Endothelial cell of umbilical vein (primary cell): ENCODE results near the gene SYDE2.

Source experiments
- EZH2 ChIP-seq: IDR thresholded peaks from 2 replicates; pipeline ENCODE4 v1.6.1; 2012; ENCODE audit warnings: borderline replicate concordance, low read depth, mild to moderate bottlenecking, moderate library complexity, low read length, inconsistent platforms; ENCODE audit not compliant: severe bottlenecking
- FOS ChIP-seq: IDR thresholded peaks from 2 replicates; pipeline ENCODE4 v1.6.1; 2011; ENCODE audit warnings: mild to moderate bottlenecking, low read length, moderate library complexity, borderline replicate concordance; ENCODE audit not compliant: insufficient read depth
- GATA2 ChIP-seq: IDR thresholded peaks from 2 replicates; pipeline ENCODE4 v1.7.0; 2011; ENCODE audit warnings: low read depth, mild to moderate bottlenecking, moderate library complexity, mixed read lengths, low read length; ENCODE audit not compliant: insufficient read length, insufficient read depth
- JUN ChIP-seq: IDR thresholded peaks from 2 replicates; pipeline ENCODE4 v1.6.1; 2011; ENCODE audit warnings: borderline replicate concordance, low read depth; ENCODE audit not compliant: insufficient read length, insufficient read depth
- MYC ChIP-seq: IDR thresholded peaks from one replicate; pipeline ENCODE4 v1.6.1; 2011; ENCODE audit warnings: mild to moderate bottlenecking, low read depth, low read length
- POLR2A ChIP-seq: IDR thresholded peaks from 2 replicates; pipeline ENCODE4 v1.6.1; 2012; ENCODE audit warnings: low read depth, mild to moderate bottlenecking, control low read depth, low read length
- POLR2AphosphoS5 ChIP-seq: IDR thresholded peaks from 2 replicates; pipeline ENCODE4 v1.6.1; 2012; ENCODE audit warnings: low read depth, mild to moderate bottlenecking, control low read depth, low read length, moderate library complexity; ENCODE audit not compliant: insufficient read depth
- TF ChIP-seq, protein P1 (sequence below), 2 donors: IDR thresholded peaks; 1 replicate in 1 of 2; 2 replicates in 1 of 2; pipeline ENCODE4 v1.5.1; 2011; ENCODE audit warnings: low read length in 2 of 2, mild to moderate bottlenecking in 2 of 2, moderate library complexity in 2 of 2, control low read depth in 1 of 2, inconsistent platforms in 1 of 2, low read depth in 1 of 2; ENCODE audit not compliant: insufficient read depth in 1 of 2; ENCODE audit errors: extremely low read depth in 1 of 2
- TF ChIP-seq, protein P2 (sequence below): IDR thresholded peaks from 2 replicates; pipeline ENCODE4 v1.6.1; 2011; ENCODE audit not compliant: insufficient read depth, insufficient read length

DNA sequence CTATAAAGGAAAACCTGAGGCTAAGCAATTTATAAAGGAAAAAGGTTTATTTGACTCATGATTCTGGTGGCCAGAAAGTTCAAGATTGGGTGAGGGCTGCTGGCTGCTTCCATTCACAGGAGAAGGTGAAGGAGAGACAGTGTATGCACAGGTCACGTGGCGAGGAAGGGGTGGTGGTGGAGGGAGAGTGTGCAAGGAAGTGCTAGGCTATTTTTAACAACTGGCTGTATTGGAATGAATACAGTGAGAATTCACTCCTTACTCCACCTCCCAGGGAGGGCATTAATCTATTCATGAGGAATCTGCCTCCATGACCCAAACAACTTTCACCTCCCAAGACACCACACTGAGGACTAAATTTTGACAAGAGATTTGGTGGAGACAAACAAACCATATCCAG lies 51.0 kb downstream of the SYDE2 start:
- TF ChIP-seq JUN (no peak), EZH2 (no peak), POLR2A (no peak), POLR2AphosphoS5 (no peak), MYC (no peak), FOS (no peak), GATA2 (no peak)
- TF ChIP-seq, protein P1, sequence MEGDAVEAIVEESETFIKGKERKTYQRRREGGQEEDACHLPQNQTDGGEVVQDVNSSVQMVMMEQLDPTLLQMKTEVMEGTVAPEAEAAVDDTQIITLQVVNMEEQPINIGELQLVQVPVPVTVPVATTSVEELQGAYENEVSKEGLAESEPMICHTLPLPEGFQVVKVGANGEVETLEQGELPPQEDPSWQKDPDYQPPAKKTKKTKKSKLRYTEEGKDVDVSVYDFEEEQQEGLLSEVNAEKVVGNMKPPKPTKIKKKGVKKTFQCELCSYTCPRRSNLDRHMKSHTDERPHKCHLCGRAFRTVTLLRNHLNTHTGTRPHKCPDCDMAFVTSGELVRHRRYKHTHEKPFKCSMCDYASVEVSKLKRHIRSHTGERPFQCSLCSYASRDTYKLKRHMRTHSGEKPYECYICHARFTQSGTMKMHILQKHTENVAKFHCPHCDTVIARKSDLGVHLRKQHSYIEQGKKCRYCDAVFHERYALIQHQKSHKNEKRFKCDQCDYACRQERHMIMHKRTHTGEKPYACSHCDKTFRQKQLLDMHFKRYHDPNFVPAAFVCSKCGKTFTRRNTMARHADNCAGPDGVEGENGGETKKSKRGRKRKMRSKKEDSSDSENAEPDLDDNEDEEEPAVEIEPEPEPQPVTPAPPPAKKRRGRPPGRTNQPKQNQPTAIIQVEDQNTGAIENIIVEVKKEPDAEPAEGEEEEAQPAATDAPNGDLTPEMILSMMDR (IDR thresholded peaks at IDR 0.05; ENCODE audit: extremely low read depth in 1 of 2, insufficient read depth in 1 of 2, low read depth in 1 of 2, low read length in 2 of 2) = no peak
- TF ChIP-seq, protein P2, sequence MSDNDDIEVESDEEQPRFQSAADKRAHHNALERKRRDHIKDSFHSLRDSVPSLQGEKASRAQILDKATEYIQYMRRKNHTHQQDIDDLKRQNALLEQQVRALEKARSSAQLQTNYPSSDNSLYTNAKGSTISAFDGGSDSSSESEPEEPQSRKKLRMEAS = no peak
